ENCODE results near the gene ERAS. TPM values are rescaled to one million over a fixed set of nuclear protein-coding genes. Genes with fewer than 3 reads are reported as not detected.

The ERAS gene, protein sequence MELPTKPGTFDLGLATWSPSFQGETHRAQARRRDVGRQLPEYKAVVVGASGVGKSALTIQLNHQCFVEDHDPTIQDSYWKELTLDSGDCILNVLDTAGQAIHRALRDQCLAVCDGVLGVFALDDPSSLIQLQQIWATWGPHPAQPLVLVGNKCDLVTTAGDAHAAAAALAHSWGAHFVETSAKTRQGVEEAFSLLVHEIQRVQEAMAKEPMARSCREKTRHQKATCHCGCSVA
- total RNA-seq: 0.22 TPM in 1 of 3 replicates, not detected in the others
- long read RNA-seq: 0 reads

DNA sequence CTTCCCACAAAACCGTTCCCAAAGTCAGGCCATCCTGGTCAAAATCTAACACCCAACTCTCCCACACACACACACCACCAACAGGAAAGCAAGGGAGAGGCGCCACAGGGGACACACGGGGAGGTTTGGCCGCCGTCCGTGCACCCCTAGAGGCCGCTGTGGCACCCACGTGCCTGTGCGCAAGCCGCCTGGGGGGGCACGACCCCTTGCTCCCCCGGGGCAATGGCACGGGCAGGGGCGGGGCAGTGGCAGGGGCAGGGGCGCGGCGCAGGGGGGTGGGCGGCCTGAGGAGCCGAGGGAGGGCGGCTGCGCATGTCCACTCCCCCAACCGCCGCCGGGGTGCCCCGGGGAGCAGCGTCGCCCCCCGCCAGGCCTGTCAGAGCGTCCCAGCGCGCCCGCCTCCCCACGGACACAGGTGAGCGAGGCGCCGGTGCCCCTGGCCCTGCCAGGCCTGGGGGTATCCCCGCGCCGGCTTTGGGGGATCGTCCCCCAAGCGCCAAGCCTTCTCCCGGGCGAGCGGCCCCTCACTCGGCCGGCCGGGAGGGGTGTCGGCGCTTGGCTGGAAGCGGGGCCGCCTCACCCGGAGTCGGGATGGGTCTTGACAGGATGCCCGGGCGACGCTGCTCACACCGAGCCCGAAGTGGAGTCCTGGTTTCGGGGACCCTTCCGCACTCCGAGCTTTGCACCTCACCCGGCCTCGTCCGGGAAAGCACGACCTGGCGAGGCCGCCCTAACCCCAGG, at the start of gene ERAS:
Gene ERAS (plus strand): TSS at position 379 of the 741 bp plus-strand sequence. CDS start 2,611 bp downstream, outside the sequence.
- H3K27me3 Mint-ChIP-seq (ENCODE audit: low read depth): no peaks in the 10 kb centered on the region
- no peaks in the 10 kb centered on the region for H3K4me1 Mint-ChIP-seq (ENCODE audit: low read depth)
- H3K4me3 Mint-ChIP-seq (ENCODE audit: unreplicated experiment): no peak within 1 kb of the TSS
- peaks cover 11% of the 10 kb centered on the region for H3K9me3 Mint-ChIP-seq (ENCODE audit: low read depth)
- no peak for DNase-seq (ENCODE audit: low spot score)
- TF ChIP-seq, protein P1, sequence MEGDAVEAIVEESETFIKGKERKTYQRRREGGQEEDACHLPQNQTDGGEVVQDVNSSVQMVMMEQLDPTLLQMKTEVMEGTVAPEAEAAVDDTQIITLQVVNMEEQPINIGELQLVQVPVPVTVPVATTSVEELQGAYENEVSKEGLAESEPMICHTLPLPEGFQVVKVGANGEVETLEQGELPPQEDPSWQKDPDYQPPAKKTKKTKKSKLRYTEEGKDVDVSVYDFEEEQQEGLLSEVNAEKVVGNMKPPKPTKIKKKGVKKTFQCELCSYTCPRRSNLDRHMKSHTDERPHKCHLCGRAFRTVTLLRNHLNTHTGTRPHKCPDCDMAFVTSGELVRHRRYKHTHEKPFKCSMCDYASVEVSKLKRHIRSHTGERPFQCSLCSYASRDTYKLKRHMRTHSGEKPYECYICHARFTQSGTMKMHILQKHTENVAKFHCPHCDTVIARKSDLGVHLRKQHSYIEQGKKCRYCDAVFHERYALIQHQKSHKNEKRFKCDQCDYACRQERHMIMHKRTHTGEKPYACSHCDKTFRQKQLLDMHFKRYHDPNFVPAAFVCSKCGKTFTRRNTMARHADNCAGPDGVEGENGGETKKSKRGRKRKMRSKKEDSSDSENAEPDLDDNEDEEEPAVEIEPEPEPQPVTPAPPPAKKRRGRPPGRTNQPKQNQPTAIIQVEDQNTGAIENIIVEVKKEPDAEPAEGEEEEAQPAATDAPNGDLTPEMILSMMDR (IDR thresholded peaks at IDR 0.05): no peak
- peaks cover 20% of the 10 kb centered on the region for H3K36me3 Mint-ChIP-seq (ENCODE audit: low read depth)
- H3K27ac Mint-ChIP-seq (ENCODE audit: unreplicated experiment): no peak within 1 kb of the TSS

DNA sequence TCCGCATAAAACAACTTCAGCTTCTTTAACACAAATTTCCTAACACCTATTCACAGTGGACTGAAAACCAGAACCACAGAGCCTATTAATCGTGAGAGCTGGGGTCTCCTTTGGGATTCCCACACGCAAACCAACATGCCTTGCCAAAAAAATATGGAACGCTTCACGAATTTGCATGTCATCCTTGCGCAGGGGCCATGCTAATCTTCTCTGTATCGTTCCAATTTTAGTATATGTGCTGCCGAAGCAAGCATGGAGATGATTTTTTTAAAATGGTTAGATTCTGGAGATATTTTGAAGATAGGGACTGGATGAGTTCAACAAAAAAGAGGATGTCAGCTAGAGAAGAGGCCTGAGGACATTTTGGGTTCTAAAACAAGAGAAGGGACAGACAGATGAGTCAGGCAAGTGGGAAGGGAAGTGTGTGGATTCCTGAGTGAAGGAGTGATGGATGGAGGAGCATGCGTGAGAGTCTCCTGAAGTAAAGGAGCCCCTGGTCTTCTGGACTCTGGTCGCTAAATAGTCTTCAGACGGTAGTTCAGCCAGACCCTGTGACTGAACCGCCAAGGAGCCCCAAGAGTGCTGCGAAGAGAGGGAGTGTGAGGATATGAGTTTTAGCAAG, 49.4 kb upstream of the ERAS start:
- H3K27me3 Mint-ChIP-seq (ENCODE audit: low read depth): peaks cover 8% of the 10 kb centered on the region
- no peaks in the 10 kb centered on the region for H3K36me3 Mint-ChIP-seq (ENCODE audit: low read depth)
- TF ChIP-seq, protein P1 (IDR thresholded peaks at IDR 0.05): no peak
- H3K27ac Mint-ChIP-seq (ENCODE audit: unreplicated experiment): no peak overlapping the region
- H3K4me3 Mint-ChIP-seq (ENCODE audit: unreplicated experiment): no peak overlapping the region
- no peak for DNase-seq (ENCODE audit: low spot score)
- H3K4me1 Mint-ChIP-seq (ENCODE audit: low read depth): peaks cover 9% of the 10 kb centered on the region
- peaks cover 13% of the 10 kb centered on the region for H3K9me3 Mint-ChIP-seq (ENCODE audit: low read depth)

DNA sequence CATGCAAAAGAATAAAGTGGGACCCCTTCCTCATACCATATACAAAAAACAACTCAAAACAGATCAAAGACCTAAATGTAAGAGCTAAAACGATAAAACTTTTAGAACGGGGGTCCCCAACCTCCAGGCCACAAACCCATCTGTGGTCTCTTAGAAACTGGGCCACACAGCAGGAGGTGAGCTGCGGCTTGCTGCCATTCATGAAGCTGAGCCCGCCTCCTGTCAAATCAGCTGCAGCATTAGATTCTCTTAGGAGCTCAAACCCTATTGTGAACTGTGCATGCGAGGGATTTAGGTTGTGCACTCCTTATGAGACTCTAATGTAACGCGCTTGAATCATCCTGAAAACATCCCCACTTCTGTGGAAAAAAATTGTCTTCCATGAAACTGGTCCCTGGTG, 46.9 kb upstream of the ERAS start:
- Mint-ChIP-seq H3K27me3 (ENCODE audit: low read depth) (peaks cover 8% of the 10 kb centered on the region), H3K27ac (ENCODE audit: unreplicated experiment) (no peak overlapping the region), H3K36me3 (ENCODE audit: low read depth) (no peaks in the 10 kb centered on the region), H3K4me3 (ENCODE audit: unreplicated experiment) (no peak overlapping the region), H3K4me1 (ENCODE audit: low read depth) (peaks cover 9% of the 10 kb centered on the region), H3K9me3 (ENCODE audit: low read depth) (peaks cover 16% of the 10 kb centered on the region)
- DNase-seq (ENCODE audit: low spot score): no peak
- TF ChIP-seq, protein P1 (IDR thresholded peaks at IDR 0.05): no peak

DNA sequence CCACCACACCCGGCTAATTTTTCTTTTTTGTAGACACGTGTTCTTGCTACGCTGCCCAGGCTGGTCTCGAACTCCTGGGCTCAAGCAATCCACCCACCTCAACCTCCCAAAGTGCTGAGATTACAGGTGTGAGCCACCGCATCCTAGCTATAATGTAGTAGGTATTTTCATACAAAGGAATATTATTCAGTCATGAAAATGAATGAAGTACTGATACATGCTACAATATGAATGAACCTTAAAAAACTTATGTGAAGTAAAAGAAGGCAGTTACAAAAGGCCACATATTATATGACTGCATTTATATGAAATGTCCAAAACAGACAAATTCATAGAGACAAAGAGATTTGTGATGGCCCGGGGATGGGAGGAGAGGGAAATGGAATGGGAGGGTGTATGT, 44.6 kb upstream of the ERAS start:
- Mint-ChIP-seq H3K9me3 (ENCODE audit: low read depth) (peaks cover 12% of the 10 kb centered on the region), H3K27me3 (ENCODE audit: low read depth) (peaks cover 9% of the 10 kb centered on the region), H3K36me3 (ENCODE audit: low read depth) (no peaks in the 10 kb centered on the region), H3K4me1 (ENCODE audit: low read depth) (peaks cover 4% of the 10 kb centered on the region), H3K27ac (ENCODE audit: unreplicated experiment) (no peak overlapping the region), H3K4me3 (ENCODE audit: unreplicated experiment) (no peak overlapping the region)
- DNase-seq (ENCODE audit: low spot score): no peak
- TF ChIP-seq, protein P1 (IDR thresholded peaks at IDR 0.05): no peak

DNA sequence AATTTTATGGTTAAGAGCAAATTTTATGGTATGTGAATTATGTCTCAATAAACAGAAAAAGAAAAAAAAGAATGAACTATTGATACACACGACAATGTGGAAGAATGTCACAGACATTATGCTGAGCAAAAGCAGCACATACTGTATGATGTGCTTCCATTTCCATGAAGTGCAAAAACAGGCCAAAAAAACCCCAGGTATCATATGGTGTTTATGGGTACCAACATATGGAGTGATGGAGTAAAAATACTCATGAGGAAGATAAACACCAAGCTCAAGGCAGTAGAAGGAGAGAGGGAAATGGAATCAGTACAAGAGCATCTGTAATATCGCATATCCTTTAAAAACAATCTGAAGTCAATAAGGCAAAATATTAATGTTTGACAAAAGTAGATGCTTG, 44.1 kb upstream of the ERAS start:
- TF ChIP-seq, protein P1 (IDR thresholded peaks at IDR 0.05): no peak
- Mint-ChIP-seq H3K4me3 (ENCODE audit: unreplicated experiment) (no peak overlapping the region), H3K27me3 (ENCODE audit: low read depth) (peaks cover 14% of the 10 kb centered on the region), H3K36me3 (ENCODE audit: low read depth) (no peaks in the 10 kb centered on the region), H3K4me1 (ENCODE audit: low read depth) (no peaks in the 10 kb centered on the region), H3K27ac (ENCODE audit: unreplicated experiment) (no peak overlapping the region), H3K9me3 (ENCODE audit: low read depth) (peaks cover 14% of the 10 kb centered on the region)
- DNase-seq (ENCODE audit: low spot score): no peak

All from chondrocyte (in vitro differentiated cells).